ENCODE measurements around the gene FUT6.

The FUT6 gene

DNA sequence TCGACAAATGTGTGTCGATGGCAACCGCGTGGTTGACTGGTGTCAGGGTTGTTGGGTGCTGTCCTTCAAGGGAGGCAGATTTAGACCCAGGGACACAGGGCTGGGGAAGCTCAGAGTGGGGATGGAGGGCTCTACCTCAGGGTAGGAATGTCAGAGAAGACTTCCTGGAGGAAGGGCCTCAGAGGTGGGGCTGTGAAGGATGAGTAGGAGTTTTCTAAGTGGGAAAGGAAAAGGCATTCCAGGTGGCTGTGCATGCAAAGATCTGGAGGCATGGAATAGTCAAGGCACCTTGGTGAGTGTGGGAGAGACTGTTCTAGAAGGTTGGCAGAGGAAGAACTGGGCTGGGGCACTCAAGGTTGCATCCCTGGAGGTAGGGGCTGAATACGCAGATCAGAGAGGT lies 32.6 kb downstream of the FUT6 start:
- DNase-seq (ENCODE audit: extremely low read depth in 1 of 2, low read depth in 1 of 2), result no peak

DNA sequence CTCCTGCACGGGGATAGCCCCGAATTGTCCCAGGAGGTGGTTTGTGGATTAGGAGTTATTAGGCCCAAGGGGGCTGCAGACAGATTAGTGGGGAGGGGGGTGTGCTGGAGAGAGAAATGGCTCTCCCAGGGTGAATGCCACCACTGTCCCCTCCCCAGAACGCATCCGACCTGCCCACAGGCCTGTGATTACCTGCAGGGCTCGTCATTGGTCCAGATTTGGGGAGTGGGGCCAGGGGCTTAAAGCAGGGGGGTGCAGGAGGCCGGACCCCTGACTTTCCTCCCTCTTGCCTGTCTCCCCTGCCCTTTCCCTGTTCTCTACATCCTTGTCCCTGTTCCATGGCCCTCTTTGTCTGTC lies 33.4 kb downstream of the FUT6 start:
- no peak for DNase-seq (ENCODE audit: extremely low read depth in 1 of 2, low read depth in 1 of 2)

DNA sequence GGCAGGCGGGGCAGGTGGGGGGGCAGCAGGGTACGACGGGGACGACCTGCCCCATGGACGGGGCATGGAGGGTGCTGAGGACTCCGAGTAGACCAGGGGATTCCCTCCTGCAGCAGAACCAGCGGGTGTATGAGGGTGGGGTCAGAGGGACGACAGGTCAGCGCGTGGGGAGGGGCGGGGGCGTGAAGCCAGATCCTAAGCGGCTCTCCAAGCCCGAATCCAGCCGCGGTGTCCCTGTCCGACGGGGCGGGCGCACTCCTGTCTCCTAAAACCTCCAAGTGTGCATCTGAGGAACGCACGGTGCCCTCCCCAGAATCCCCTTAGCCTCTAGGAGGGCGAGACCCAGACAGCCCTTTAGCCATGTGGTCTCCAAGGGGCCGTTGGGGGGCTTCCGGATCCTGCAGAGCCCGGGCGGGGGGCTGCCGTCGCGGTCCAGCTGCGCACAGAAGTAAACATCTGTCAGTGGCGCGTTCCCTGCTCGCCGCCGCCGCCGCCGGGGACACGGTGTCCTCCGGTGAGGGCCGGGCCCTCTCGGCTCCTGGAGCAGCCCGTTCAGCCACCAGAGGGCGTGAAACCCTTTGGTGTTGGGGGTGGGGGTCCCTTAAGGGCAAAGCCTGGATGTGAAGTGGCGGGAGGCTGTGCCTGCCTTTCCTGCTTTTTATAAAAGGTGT lies 33.9 kb downstream of the FUT6 start:
- peak in 1 of 2 donors; percentile 45 for DNase-seq (ENCODE audit: extremely low read depth in 1 of 2, low read depth in 1 of 2)

DNA sequence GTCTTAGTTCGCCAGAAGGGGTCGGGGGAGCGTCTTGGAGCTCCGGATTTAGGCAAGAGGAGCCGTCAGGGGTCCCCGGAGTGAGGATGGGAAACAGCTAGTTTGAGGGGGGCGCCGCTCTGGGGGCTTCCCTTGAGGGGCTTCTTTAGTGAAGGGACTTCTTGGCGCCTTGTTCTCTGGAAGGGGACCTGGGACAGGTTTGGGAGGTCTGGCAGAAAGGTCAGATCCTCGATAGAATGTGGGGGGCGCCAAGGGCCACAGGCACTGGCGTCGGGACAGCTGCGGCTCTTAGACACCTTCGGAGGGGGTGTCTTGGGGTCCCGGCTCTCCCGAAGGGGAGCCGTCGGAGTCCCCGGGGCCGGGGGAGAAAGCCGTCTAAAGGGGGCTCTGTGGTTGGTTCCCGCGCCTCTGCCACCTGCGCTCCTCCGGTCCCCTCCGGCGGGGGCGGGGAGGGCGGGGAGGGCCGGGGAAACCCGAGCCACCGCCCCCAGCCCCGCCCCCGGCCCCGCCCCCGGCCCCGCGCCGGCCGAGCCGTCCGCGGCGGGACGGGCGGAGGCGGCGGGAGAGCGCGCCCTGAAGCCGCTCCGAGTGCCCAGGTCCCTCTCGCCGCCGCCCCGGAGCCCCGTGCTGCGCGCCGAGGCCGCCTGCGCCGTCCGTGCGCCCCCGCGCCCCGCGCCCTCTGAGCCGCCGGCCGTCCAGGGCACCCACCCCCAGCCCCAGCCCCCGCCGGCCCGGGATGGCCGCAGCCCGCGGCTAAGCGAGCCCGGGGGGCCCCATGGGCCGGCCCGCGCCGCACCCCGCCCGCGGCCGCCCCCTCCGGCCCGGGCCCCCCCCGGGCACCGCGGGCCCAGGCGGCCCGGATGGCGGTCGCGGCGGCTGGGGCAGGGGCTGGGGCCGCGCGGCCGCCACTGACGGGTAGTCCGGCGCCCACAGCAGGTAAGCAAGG lies 34.7 kb downstream of the FUT6 start, which contains the start of gene NRTN:
TSS of gene NRTN (plus strand) at position 552 of the 946 bp plus-strand sequence. CDS start 19,099 bp downstream, outside the sequence.
- peak in 1 of 2 donors; percentile 33 for DNase-seq (ENCODE audit: extremely low read depth in 1 of 2, low read depth in 1 of 2)

DNA sequence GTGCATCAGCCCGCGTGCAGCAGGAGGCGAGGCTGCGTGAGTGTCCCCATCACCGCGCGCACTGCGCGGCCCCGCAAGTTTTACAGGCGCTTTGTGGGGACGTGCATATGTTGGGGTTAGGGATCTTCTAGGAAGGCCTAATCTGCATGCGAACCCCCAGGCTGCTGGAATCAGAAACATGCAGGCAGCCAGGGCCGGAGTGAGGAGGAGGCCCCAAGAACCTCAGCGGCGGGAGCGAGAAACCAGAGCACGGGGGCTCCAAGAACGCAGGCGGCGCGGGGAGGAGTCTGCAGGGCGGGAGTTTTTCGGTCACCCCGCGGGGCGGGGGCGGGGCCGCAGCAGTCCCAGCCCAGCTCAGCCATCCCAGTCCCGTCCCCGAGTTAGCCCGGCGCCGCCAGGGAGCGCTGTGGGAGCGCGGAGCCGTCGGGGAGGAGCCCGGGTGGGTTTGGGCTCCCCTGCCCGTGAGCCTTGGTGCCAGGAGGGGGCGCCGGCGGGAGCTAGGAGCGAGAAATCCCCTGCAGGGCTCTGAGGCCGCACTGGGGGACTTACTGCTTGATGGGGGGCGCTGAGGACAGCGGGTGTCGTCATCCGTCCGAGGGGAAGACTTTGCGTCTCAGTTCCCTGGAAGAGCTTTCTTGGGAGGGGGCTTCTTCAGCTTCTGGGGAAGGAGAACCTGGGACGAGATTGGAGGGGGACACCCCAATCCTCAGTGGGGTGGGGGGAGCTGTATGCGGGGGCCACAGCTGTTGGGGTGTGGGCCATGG lies 35.6 kb downstream of the FUT6 start:
- peak; percentile 77 for DNase-seq (ENCODE audit: extremely low read depth in 1 of 2, low read depth in 1 of 2)

DNA sequence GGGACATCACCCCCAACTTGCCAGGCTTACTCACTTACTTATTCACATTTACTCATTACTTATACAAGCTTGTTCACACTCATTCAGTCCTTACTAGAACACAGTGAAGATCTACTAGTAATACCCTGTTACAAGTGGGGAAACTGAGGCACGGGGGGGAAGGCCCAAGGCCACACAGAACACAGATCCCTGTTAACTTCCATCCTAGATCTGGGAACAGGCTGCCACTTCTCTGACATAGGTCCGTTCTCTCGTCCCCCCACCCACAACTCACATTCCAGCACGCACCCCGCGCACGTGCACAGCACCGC lies 36.1 kb downstream of the FUT6 start:
- no peak for DNase-seq (ENCODE audit: extremely low read depth in 1 of 2, low read depth in 1 of 2)

DNA sequence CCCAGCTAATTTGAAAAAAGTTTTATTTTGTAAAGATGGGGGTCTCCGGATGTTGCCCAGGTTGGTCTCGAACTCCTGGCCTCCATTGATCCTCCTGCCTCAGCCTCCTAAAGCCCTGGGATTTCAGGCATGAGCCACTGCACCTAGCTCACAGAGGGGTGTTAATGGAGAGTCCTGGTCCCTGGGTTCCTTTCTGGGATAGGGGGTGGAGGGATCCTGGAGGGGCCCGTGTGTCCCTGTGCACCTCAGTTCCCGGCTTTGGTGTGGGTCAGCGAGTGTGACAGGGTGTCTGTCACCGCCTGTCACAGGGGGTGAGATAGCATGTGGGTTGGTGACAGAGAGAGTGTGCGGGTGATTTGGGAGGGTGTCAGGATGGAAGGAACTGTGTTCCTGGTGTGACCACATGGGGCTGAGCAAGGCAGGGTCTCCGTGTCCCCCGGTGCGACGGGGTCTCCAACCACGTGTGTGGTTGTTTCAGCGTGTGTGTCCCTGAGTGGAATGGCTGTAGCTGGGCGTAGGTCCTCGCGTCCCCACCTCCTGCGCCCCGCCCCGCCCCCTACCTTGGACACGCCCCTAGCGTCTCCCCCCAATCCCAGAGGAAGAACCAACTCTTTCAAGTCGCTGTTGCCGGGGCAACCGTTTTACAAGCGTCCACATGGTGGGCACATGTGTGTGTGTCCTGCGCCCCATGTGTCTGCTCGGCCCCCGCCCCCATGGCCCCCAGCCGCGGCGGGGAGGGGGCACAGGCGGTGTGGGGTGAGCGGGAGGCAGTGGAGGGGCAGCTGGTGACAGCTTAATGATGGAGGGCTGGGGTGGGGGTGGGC lies 37.5 kb downstream of the FUT6 start:
- DNase-seq (ENCODE audit: extremely low read depth in 1 of 2, low read depth in 1 of 2), result no peak

DNA sequence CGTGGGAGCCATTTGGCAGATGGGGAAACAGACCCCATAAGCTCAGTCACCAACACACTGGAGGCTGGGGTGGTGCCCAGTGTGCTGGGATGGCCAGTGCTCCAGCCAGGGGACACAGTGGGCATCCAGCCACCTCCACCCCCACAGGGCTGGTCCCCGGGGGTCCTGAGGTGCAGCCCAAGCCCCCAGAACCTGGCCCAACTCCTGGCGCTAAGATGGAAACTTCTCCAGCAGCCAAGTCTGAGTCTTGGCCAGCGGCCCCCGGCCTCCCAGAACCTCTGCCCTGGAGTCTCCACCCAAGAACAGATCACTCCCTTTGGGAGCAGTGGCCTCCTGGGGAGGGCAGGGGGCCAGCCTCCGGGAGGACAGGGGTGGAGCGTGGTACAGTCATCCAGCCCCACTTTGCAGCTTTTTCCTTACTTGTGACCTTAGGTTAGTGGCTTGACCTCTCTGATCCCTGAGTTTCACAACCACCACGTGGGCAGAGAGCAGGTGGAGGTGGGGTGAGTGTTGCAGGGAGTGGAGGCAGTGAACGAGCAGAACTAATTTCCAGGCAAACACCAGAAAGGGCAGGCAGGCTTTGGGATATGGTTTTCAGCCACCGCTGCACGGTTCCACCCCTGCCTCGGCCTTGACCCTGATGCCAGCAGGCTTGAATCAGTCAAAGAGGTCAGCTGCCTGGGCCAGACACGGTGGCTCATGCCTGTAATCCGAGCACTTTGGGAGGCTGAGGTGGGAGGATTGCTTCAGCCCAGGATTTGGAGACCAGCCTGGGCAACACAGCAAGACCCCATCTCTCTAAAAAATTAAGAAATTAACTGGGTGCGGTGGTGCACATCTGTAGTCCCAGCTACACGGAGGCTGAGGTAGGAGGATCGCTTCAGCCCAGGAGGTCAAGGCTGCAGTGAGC lies 38.9 kb downstream of the FUT6 start:
- DNase-seq (ENCODE audit: extremely low read depth in 1 of 2, low read depth in 1 of 2), result no peak

DNA sequence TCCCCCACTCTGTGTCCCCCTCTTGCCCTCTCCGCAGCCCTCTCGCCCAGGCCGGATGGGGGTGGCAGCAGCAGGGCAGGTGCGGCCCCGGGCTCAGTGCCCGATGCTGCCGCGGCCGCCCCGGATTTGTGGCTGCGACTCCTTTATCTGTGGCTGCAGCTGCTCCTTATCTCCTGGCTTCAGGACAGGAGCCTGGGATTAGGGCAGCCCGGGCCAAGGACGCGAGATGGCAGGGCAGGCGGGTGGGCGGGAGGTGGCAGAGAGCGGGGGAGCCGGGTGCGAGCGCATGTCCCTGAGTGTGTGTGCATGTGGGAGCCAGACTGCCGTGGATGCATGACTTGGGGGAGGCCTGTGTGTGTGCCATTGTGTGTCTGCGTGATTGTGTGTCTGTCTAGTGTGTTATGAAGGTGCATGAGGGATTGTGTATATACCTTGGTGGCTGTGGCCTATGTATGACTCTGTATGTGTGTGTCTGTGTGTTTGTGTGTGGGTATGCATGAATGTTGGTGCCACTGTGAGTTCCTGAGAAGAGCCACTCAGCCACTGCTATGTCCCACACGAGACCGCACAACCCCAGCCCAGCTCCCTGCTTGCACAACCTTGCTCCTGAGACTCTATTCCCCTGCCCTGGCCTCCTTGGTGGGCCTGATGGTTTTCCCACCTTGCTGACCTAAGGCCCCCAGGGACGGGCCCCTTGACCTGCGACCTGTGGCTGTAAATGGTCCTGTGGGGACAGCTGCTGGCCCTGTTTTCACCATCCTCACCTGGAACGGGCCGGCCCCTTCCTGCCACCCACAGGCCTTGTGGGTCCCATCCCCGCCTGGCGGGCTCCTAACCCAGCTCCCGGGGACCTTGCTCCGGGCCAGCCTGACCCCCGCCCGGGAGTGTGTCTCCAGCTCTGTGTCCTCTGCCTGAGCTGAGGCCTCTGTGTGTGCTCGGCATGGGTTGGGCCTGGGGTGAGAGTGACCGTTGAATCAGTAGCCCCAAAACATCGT lies 40.0 kb downstream of the FUT6 start:
- DNase-seq (ENCODE audit: extremely low read depth in 1 of 2, low read depth in 1 of 2), result no peak

DNA sequence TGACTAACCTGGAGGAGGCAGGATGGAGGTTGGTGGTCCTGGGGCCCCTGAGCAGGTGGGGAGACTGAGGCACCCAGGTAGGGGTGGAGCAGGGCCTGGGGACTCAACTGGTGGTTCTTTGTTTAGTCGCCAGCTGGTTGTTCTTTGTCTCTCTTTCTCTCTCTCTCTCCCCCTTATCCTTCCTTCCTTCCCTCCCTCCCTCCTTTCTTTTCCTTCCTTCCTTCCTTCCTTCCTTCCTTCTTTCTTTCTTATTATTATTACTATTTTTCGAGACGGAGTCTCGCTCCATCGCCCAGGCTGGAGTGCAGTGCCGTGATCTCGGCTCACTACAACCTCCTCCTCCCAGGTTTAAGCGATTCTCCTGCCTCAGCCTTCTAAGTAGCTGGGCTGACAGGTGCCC lies 41.3 kb downstream of the FUT6 start:
- no peak for DNase-seq (ENCODE audit: extremely low read depth in 1 of 2, low read depth in 1 of 2)

DNA sequence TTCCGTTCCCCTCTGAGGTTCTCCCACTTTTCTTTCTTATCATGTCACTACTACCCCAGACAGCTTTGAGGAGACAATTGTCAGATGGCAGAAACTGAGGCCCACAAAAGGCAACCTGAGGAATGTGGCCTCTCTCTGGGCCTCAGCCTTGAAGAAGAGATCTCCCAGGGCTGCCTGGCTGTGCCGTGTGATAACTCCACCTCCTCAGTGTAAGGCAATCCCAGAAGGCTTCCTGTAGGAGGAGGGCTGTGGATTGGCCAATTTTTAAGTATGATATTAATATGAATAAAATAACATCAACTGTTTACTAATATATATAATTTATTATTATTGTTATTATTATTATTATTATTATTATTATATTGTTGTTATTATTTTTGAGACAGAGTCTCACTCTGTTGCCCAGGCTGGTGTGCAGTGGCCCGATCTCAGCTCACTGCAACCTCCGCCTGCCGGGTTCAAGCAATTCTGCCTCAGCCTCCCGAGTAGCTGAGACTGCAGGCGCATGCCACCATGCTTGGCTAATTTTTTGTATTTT lies 44.1 kb downstream of the FUT6 start:
- DNase-seq (ENCODE audit: extremely low read depth in 1 of 2, low read depth in 1 of 2), result no peak

DNA sequence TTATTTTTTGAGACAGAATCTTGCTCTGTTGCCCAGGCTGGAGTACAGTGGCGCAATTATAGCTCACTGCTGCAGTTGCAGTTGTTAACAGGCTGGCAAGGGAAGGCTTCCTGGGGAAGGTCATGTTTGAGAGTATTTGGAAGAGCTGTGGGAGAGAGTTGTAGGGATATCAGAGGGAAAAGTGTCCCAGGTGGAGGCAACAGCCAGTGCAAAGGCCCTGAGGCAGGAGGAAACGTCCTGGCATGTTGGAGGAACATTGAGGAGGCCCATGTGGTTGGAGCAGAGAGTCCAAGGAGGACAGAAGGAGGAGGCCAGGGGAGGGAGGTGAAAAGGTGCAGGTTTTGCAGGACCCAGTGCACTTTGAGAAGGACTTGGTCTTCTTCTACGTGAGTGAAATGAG lies 46.3 kb downstream of the FUT6 start:
- DNase-seq (ENCODE audit: extremely low read depth in 1 of 2, low read depth in 1 of 2), result no peak

DNA sequence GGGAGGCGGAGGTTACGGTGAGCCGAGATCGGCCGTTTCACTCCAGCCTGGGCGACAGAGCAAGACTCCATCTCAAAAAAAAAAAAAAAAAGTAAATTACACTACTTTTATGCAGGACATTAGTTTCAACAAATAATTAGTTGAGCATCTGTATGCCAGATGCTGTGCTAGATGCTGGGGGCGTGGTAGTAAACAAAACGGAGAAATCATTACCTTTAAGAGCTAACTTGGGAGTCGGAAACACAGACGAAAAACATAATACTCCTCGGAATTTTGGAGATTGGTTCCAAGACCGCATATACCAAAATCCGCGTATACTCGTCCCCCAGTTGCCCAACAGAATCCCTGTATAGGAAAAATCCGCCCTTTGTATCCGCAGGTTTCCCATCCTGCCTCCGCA lies 47.3 kb downstream of the FUT6 start:
- no peak for DNase-seq (ENCODE audit: extremely low read depth in 1 of 2, low read depth in 1 of 2)

DNA sequence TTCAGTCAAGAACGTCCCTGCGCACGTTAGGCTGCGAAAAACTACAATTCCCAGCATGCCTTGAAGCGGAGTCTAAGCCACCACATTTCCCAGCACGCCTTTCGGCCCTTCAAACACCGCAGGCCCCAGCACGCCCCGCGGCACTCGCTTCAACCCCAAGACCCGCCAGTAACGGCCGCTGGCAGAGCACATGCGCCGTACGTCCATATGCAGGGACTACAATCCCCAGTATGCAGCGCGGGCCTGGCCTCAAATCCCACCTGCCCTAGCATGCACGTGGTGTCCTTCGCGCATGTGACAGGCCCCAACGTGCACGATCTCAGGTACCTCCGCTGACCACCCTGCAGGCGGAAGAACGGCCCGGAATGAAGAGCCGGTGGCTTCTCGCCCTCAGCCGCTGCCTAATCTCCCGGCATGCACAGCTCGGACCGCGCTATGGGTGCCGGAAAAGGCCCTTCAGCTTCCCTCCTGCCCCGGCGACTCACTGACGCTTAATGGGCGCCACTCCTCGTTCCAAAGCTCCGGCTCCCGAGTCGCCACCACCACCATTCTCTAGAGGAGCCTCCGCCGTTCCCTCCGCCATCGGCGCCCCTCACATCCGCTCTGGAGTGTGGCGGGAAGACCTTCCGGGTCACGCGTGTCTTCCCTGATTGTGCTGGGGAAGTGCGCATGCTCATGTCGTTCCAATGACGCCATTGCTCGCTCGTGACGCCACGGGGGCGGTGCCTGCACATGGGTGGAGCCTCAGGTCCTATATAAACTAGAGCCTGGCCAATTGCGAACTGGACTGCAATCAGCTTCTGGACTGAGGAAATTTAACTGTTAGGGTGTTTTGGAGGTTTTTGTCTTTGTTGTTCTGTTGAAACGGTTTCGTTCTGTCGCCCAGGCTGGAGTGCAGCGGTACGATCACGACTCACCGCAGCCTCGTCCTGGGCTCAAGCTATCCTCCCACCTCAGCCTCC lies 48.7 kb downstream of the FUT6 start, which contains the start of gene DUS3L:
TSS of gene DUS3L (minus strand) at position 605 of the 962 bp plus-strand sequence. CDS start at position 583, 22 bp downstream.
- peak; percentile 90 for DNase-seq (ENCODE audit: extremely low read depth in 1 of 2, low read depth in 1 of 2)

DNA sequence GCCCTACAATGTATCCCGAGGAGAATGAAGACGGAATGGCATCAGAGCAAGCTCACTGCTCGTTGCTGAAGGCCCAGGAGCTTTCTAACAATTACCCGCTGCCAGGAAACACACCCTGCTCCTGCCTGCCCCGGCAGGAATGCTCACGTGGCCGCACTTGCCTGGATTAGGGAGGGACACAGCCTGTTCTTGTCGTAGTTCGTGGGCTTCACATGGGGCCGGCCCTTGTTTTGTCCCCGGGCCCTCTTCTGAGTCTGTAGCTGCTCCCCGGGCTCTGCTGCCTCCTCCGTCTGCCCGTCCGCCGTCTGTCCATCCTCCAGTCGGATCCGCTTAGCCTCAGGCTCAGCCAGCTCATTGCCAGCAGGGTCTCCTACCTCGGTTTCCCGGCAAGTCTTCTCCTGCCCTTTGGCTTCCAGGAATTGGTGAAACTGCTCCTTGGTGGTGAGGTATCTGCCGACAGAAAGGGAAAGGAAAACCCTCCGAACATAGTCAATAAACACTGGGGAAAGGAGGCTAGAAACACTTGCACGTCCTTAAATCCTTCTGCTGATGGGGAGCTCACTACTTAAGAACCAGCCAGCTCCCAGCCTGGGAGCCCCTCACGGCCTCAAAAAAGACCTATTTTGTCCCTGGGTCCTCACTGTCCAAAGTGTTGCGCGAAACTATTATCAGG lies 49.5 kb downstream of the FUT6 start:
- no peak for DNase-seq (ENCODE audit: extremely low read depth in 1 of 2, low read depth in 1 of 2)

DNA sequence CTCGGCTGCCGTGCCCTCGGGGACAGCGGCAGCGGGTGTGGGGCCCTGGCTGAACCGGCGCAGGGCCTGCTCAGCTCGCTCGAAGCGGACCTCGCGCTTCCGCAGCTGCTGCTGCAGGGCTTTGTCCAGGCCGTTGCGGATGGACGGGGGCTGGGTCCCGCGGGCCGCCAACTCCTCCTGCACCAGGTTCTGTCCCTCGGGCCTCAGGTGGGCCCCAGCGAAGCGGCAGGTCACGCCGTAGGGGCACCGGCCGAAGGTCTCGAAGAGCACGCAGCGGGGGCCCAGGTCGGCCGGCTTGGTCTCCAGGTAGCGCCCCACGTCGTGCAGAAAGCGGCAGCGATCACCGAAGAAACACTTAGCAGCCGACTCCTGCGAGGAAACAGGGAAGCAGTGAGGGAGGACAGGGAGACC lies 50.1 kb downstream of the FUT6 start:
- DNase-seq (ENCODE audit: extremely low read depth in 1 of 2, low read depth in 1 of 2), result no peak

Data from activated CD8-positive, alpha-beta memory T cell treated with anti-CD3 and anti-CD28 coated beads for 1 hour (primary cell).